GM12874 (cell line): ENCODE data around the gene SLC16A3.

ENCODE experiments used
- CTCF ChIP-seq: IDR thresholded peaks from 2 replicates; pipeline ENCODE4 v1.5.1; 2011; ENCODE audit warnings: low read depth, mild to moderate bottlenecking, control low read depth, low read length, moderate library complexity; ENCODE audit not compliant: insufficient read depth

Gene SLC16A3

DNA sequence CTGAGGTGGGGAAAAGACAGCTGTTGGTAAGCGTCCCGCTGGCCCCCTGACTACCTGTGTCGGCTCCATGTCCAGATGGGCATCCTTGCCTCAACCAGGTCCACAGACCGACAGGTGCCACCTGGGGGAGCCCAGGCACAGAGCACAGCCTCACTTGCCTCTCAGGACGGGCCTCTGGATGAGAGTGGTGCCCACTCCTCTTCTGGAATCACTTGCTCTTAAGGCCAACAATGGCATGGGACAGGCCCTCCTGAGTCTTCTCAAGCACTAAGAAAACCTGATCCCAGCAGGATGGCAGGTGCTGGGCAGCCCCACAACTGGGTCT lies 17.2 kb downstream of the SLC16A3 start:
- no peak for TF ChIP-seq CTCF

- TF ChIP-seq CTCF, result no peak
Observed at GRCh38 chr17:82246365-82247181, 17.7 kb downstream of the SLC16A3 start.

- TF ChIP-seq CTCF, result no peak
Observed at GRCh38 chr17:82247182-82247823, 18.5 kb downstream of the SLC16A3 start.

GRCh38 chr17:82247856-82248671 lies 19.2 kb downstream of the SLC16A3 start:
- no peak for TF ChIP-seq CTCF

DNA sequence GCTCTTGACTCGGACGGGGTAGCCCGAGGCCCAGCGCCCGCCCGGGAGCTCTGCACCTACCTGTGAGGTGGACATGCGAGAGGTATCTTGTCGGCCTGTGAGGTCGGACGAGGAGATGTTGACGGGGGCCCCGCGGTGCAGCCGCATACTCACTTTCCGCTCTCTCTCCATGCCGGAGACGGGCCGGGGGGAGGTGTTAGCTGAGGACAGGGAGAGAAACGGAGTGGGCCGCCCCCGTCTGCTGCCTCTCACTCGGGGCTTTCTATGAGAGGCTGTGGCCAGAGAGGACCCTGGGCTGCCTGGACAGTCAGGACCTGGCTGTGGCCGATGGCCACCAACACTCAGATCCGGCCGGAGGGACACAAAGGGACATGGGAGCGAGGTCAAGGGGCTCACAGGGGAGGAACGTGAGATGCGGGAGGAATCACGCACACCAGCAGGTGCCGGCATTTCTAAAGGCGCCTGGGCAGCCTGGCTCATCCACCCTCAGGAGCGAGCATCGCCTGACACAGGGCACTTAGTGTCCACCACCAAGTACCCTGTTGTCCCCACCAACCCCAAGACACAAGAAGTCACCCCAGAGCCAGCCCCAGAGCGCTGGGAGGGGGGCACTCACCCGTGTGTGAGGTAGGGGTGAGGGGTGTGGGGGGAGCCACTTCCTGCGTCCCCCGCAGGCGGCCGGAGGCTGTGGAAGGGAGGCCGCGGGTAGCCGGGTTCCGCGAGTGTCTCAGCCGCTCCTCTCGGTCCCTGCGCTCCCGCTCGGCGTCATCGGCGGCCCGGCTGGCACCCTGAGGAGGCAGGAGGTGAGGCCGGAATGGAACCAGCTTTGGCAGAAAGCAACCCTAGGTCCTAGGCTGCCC lies 20.2 kb downstream of the SLC16A3 start:
- no peak for TF ChIP-seq CTCF

DNA sequence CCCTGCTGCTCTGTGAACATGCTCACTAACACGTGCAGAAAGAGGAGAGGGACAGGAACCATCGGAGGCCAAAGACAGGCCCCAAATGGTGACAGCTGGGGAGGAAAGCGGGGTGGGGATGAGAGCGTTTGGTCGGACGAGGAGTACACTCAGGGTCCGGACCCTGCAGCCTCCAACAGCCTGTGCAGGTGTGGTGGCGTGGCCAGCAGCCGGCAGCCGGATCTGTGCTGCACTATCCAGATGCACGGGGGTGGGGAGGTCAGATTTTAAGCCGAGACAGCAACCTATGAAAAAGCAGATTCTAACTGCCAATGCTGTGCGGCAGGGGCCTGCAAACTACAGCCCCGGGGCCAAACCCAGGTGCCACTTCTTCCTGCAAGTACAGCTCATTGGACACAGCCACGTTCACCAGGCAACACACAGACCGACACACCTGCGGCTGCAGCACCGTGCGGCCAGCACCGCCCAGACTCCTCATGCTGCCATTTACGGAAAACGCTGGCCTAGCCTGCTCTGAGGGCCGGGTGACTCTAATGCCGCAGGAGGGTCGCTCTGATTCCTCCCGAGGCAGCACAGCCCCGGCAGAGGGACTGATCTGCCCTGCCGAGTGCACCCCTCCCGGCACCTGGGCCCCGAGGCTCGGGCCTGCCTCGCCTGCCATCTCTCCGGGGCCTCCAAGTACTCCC lies 21.2 kb downstream of the SLC16A3 start:
- TF ChIP-seq CTCF, result no peak
